Muscle of back (tissue), 13 donors: ENCODE results near the gene NSUN2. TPM values are rescaled to one million over a fixed set of nuclear protein-coding genes. Genes with fewer than 3 reads are reported as not detected.
A peak's percentile ranks its signal among the peaks of the same experiment; 100 is the strongest.
"Not testable (repeated sequence)": the region's sequence is repeated elsewhere in the genome, so short reads cannot be mapped to it uniquely, and the experiment has no call there.

Experiments used
- DNase-seq, 3 donors: peaks; one replicate each; pipeline versions ENCODE4 v3.0.0 to v3.0.0-alpha.2; 2013
- long read RNA-seq, 9 donors: transcript quantifications; one replicate each; lab custom pipeline, GENCODE V29; 2026
- polyA plus RNA-seq, 10 donors: library from polyadenylated mRNA; unstranded; fragments of 120-200 nt; gene quantifications; one replicate each; pipeline ENCODE4 v1.2.1, GENCODE V29; 2013; ENCODE audit not compliant: insufficient read length in 10 of 10

NSUN2 gene
- 10 to 100 TPM; 32.8 to 67.8 (median 42.0) TPM for polyA plus RNA-seq
- long read RNA-seq, donor 1, partial matches to known transcripts, result 0 of 5 reads
- long read RNA-seq, donor 1, other reads (novel, unspliced or antisense), result 0 of 5 reads
- long read RNA-seq, donor 2, partial matches to known transcripts, result 0 of 5 reads
- long read RNA-seq, donor 2, other reads (novel, unspliced or antisense), result 0 of 5 reads
- long read RNA-seq, donor 3, result 0 reads
- long read RNA-seq, donor 4, partial matches to known transcripts, result 0 of 2 reads
- long read RNA-seq, donor 4, other reads (novel, unspliced or antisense), result 0 of 2 reads
- long read RNA-seq, donor 5, partial matches to known transcripts, result 0 of 1 reads
- long read RNA-seq, donor 5, other reads (novel, unspliced or antisense), result 0 of 1 reads
- long read RNA-seq, donor 6, transcript NSUN2-201 (19 exons, 3,303 nt), result major isoform, 5 of 5 reads
- long read RNA-seq, donor 6, partial matches to known transcripts, result 0 of 5 reads
- long read RNA-seq, donor 6, other reads (novel, unspliced or antisense), result 0 of 5 reads
- long read RNA-seq, donor 7, partial matches to known transcripts, result 0 of 4 reads
- long read RNA-seq, donor 7, other reads (novel, unspliced or antisense), result 0 of 4 reads
- long read RNA-seq, donor 8, partial matches to known transcripts, result 0 of 1 reads
- long read RNA-seq, donor 8, other reads (novel, unspliced or antisense), result 0 of 1 reads
- long read RNA-seq, donor 9, partial matches to known transcripts, result 0 of 2 reads
- long read RNA-seq, donor 9, other reads (novel, unspliced or antisense), result 0 of 2 reads

- DNase-seq, result peak; percentile 90 to 97 (median 97)
These were observed at the start of gene NSUN2, which contains the start of gene SRD5A1 for GRCh38 chr5:6632888-6633468. NSUN2 (minus strand) TSS chr5:6633044; CDS start chr5:6632979, 65 bp downstream. SRD5A1 (plus strand) TSS chr5:6633440; CDS start chr5:6633577, 137 bp downstream.

- no peak for DNase-seq
These were observed 49.4 kb upstream of the NSUN2 start for GRCh38 chr5:6682239-6682638.

GRCh38 chr5:6681682-6682081 is 48.8 kb upstream of the NSUN2 start:
- no peak for DNase-seq

- DNase-seq, result no peak
These were observed 48.1 kb upstream of the NSUN2 start for GRCh38 chr5:6680922-6681321.

GRCh38 chr5:6678385-6678784 is 45.5 kb upstream of the NSUN2 start:
- DNase-seq, result no peak

- no peak for DNase-seq
These were observed 43.9 kb upstream of the NSUN2 start for GRCh38 chr5:6676702-6677101.

- no peak for DNase-seq
These were observed 43.1 kb upstream of the NSUN2 start for GRCh38 chr5:6675784-6676491.

GRCh38 chr5:6674886-6675285 is 42.0 kb upstream of the NSUN2 start:
- no peak for DNase-seq

- no peak for DNase-seq
These were observed 41.6 kb upstream of the NSUN2 start for GRCh38 chr5:6674421-6674820.

GRCh38 chr5:6673963-6674362 is 41.1 kb upstream of the NSUN2 start:
- DNase-seq, result no peak

- no peak for DNase-seq
These were observed 40.2 kb upstream of the NSUN2 start for GRCh38 chr5:6673031-6673430.

- DNase-seq, result not testable (repeated sequence)
These were observed 35.9 kb upstream of the NSUN2 start for GRCh38 chr5:6668717-6669116.

GRCh38 chr5:6667648-6668047 is 34.8 kb upstream of the NSUN2 start:
- no peak for DNase-seq

- DNase-seq, result no peak
These were observed 33.9 kb upstream of the NSUN2 start for GRCh38 chr5:6666762-6667161.

- no peak for DNase-seq
These were observed 27.8 kb upstream of the NSUN2 start for GRCh38 chr5:6660688-6661087.

GRCh38 chr5:6659941-6660684 is 27.3 kb upstream of the NSUN2 start:
- DNase-seq, result no peak

GRCh38 chr5:6656680-6657079 is 23.8 kb upstream of the NSUN2 start:
- no peak for DNase-seq

- DNase-seq, result no peak
These were observed 22.6 kb upstream of the NSUN2 start for GRCh38 chr5:6655432-6655831.

- DNase-seq, result no peak
These were observed 19.2 kb upstream of the NSUN2 start for GRCh38 chr5:6652025-6652424.

GRCh38 chr5:6649681-6650080 is 16.8 kb upstream of the NSUN2 start:
- no peak for DNase-seq

- no peak for DNase-seq
These were observed 16.3 kb upstream of the NSUN2 start for GRCh38 chr5:6649186-6649585.
